Tongue (tissue), 2 donors: ENCODE measurements around the gene BTBD7. TPM values are rescaled to one million over a fixed set of nuclear protein-coding genes. Genes with fewer than 3 reads are reported as not detected.
"Not testable (repeated sequence)": the region's sequence is repeated elsewhere in the genome, so short reads cannot be mapped to it uniquely, and the experiment has no call there.

ENCODE experiments used
- DNase-seq: peaks from one replicate; pipeline ENCODE4 v3.0.0-alpha.2; 2015
- total RNA-seq: library from RNA; depleted of rRNA; stranded (reverse); fragments of >200 nt; gene quantifications from one replicate; pipeline ENCODE4 v1.2.3, GENCODE V29; 2014

BTBD7 gene
- total RNA-seq, 1 donor from 2014 or later = 27.7 TPM

DNA sequence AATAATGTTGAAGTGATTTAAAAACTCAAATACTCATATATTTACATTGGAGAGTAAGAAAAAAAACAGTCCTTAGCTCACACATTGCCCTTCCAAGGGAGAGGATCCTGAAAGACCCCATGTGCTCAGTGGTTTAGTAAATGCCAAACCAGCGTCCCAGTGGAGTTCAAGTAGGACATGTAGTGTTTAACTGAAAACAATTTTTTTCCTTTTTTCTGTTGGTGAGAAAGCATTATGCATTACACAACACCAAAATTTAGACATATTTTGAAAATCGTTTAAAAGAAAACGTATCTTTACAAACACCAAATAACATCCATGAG is 92.2 kb downstream of the BTBD7 start:
- DNase-seq = no peak

DNA sequence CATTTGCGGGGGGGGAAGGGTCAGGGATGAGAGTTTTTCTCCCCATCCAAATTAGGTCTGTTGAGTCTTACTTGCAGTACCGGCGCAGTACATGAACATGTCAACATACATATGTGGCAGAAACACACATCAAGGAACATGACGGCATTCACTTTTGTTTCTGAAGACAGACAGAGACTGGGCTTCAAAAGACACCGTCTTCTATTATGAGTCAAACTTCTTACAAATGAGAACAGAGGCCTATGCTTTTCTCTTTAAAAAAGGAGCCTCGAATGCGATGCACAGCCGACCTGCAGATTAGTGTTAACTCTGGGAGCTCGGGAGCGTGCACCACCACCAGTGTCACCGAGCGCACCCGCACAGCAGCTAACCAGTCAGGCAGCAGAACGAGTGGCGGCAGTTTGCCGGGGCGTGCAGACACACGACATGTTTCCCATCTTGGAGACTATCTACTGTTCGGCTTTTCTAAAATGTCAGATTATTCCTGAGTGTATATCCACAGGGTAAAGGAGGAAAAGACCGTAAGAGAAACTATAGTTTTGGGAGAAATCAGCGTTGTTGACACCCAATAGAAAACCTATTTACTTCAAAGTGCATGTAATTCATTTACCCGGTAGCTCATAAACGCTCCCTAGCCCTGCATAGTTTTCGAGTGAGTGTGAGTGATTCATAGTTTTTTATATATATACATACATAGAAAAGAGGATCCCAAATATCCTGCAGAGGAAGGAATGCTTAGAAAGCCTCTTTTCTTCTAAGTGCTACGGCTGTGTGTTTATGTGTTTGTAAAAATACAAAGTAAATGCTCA is 92.8 kb downstream of the BTBD7 start:
- no peak for DNase-seq

DNA sequence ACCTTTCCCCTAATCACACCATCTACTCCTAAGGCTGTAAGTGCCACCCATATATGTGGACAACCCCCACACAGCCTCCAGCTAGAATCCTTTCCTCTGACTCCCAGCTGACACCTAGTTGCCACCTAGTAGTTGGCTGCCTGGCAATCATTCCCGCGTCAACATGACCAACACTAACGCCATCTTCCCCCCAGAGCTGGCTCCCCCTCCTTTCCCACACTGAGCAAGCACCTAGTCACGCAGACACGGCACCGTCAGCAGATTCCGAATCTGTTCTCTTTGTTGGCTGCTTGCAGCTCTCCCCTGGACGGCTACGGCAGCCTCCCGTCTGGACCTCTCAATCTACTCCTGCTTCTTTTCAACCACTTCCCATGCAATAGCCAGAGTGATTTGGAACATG is 98.0 kb downstream of the BTBD7 start:
- DNase-seq = no peak

DNA sequence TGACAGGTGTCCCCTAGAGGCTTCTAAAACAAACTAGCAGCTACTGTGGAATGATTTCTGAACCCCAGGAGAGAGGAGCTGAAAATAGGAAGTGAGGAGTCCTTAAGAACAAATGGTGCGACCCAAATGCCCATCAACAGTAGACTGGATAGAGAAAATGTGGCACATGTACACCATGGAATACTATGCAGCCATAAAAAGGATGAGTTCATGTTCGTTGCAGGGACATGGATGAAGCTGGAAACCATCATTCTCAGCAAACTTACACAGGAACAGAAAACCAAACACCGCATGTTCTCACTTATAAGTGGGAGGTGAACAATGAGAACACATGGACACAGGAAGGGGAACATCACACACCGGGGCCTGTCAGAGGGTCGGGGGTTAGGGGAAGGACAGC is 99.8 kb downstream of the BTBD7 start:
- not testable (repeated sequence) for DNase-seq

DNA sequence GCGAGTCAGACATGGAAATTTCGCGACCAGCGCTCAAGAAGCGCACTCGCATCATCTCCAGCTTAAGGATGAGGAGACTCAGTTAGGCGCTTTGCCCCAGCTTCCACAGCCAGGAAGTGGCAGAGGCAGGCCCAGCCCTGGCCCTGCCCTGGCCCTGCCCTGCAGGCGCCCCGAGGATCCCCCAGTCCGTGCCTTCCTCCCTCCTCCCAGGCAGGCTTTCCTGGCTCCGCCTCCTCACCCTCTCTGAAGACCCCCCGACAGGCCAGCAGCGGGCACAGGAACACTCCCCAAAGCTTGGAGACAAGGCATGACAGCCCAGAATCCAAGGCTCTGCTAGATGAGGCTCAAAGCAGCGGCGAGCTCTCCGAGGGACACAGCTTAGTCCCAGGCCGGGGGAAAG is 100.7 kb downstream of the BTBD7 start:
- no peak for DNase-seq

DNA sequence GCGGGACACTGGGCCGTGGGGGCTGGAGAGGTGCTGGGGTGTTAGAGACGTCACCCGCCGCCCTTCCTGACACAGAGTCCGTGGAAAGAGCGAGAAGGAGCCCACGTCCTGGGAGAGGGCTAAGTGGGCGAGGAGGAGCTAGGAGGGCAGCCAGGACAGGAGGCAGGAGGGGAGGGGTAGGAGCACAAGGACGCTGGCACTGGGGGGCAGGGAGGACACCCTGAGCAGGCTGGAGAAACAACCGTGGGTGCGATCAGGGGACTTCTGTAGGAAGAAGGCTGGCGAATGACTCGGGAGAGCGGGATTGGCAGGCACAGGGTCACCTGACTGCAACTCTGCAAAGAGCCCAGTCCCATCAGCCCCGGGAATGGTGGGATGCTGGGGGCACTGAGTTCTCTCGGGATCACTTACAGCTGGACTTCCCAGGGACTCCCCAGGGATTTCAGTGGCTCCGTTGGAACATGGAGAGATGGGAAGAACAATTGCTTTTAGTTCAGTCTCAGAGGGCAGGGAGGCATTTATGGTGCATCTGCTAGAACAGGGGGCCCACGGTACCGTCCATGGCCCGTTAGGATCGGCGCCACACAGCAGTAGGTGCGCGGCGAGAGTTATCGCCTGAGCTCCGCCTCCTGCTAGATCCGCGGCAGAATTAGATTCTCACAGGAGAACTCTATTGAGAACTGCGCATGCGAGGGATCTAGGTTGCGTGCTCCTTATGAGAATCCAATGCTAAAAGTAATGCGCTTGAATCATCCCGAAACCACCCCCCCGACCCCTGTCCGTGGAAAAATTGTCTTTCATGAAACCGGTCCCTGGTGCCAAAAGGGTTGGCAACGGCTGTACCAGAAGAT is 101.5 kb downstream of the BTBD7 start:
- peak; percentile 31 for DNase-seq

DNA sequence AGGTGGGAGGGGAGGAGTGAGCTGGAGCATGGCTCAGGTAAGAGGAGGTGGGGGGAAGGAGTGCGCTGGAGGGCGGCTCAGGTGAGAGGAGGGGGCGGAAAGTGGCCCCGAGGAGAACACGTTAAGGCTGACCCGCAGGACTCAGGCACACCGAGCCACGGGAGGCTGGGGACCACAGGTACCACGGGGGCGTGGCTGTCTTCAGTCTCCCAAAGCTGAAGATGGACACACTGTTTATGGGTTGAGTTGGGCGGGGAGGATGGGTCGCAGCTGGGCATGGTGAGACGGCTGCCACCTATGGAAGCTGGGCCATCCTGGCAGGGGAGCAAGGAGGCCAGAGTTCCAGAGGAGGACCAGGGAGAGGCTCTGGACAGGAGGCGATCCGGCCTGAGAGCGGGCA is 102.3 kb downstream of the BTBD7 start:
- DNase-seq = no peak

DNA sequence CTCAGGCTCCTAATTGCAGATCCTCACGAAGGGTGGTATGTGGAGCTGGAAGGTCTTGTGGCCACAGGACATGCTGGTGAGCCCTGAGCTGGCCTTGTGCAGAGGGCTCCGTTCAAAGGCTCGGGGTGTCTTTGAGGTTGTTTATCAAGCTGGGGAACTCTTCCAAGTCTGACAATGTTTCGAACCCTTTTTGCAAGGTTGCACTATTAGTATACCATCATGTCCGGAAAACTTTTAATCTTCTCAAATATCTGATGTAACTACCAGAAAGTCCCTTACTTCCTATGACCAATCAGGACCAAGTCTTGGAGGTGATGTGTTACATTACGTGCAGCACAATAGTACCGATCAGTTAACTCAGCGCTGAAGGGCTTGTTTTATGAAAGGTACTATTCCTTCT is 104.3 kb downstream of the BTBD7 start:
- no peak for DNase-seq

DNA sequence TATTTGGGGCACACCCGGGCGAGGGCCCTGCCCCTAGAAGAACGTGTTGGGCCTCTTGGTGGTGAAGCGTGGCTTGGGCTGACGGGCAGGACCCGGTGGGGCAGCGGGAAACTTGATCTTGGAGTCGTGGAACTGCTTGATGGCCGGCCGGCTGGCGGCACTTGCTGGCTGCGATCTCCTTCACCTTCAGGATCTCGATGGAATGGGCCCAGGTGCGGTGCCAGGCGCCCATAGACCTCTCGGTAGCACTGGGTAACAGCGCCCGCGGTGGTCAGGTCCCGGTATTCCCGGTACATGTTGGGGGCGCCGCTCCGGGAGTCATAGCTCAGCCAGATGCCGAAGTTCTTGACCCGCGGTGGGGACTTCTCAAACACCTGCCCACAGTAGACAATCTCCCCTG is 109.3 kb downstream of the BTBD7 start:
- no peak for DNase-seq

DNA sequence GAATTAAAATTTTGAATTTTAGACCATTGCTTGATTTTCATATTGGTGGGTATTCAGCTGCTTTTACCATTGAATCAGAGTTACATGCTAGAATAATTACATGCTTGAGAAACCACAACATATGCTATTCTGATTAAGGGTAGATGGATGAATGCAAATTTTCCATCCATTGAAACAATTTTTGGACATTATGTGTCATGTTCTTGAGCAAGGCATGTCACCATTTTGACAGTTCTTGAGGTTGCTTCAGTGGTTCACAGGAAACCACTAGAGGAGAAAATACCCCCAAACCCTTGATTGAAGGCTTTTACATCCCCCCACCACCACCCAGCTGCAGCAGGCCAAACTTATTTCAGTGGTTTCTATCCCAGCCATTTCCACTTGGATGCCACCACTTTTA is 112.3 kb downstream of the BTBD7 start:
- DNase-seq = no peak

DNA sequence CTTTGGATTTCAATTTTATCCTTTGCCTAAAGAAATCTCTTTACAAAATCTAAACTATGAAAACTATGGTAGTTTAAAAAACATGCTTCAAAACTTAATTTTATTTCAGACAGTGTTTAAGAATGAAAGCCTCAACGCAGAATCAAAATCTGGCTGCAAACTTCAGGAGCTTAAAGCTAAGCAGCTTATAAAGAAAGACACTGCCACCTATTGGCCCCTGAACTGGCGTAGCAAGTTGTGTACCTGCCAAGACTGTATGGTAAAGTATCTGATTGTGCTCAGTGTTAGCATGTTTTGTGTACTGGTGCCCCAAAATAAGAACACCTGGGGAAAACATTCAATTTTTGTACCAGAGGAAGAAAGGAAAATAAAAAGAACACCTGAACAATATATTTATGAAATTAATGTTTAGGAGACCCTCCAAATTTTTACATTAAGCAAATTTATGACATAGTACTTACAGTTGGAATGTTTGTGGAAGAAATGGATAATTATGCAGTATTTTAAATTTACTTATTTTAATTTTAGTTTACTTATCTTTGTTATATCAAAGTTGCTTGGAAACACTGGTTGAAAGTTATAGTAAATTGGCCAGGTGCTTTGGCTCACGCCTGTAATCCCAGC is 113.6 kb downstream of the BTBD7 start:
- DNase-seq = peak; percentile 69

DNA sequence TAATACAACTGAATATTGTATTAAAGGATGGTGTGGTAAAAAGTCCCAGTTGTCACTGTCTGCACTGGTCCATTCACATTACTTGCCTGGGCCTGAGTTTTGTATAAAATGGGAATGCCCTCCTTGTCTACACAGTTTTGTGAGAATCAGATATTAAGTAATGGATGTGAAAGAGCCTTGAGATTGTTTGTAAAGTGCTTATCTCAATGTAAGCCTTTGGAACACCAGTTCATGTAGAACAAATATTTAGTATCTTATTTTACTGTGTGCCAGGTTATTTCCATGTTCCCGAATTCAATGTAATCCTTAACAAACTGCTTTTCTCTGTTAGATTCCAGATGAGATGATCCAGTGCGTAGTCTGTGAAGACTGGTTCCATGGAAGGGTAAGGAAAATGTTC is 118.2 kb downstream of the BTBD7 start:
- DNase-seq = no peak

DNA sequence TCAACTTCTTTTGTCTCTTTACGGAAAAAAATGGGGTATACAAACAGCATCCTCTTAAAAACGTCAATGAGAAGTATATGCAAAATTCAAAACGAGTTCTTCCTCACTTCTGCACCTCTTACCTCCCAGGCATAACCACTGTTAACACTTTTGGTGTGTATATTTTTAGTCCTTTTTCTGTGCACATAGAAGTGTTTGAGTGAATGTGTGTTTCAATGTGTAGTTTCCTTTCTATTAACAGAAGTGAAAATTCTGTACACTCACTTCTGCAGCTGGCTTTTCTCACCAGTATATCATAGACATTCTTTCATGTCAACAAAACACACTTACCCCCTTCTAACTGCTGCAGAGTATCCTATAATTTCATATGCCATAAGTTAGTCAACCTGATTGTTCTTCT is 120.4 kb downstream of the BTBD7 start:
- DNase-seq = no peak

DNA sequence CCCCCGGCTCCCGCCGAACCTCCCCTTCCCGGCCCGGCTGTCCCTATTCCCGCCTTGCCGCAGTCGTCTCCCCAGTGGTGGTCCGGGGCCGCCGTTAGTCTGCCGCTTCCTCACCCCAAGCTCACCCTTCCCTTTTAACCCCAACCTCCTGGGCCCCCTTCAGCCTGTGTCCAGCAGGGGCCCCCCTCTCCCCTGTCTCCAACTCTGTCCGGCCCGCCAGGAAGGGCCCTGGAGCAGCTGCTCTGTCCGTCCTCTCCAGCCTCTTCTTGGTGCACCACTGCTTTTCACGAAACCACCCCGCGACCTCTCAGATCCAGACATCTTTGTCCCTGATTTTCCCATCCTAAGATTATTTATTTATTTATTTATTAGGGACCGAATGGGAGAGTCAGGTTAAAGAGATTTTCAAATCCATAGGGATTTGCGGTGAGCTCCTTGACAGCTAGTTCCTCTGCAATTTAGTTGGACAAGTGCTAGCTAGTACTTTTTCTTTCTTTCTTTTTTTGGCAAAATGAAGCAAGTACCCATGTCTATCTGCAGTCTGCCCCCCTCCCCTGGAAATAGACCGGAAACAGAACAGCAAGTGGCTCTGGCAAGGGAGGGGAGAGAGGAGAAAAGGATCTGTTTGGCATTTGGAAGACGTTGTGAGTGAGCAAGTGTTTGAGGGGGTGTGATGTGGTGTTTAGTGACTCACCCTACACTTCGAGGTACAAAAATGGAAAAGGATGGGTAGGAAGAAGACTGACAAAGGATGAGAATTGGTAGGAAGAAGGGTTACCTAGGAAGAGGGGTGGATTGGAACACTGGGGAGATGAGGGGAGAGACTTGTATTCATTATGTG is 125.1 kb downstream of the BTBD7 start:
- peak; percentile 78 for DNase-seq

DNA sequence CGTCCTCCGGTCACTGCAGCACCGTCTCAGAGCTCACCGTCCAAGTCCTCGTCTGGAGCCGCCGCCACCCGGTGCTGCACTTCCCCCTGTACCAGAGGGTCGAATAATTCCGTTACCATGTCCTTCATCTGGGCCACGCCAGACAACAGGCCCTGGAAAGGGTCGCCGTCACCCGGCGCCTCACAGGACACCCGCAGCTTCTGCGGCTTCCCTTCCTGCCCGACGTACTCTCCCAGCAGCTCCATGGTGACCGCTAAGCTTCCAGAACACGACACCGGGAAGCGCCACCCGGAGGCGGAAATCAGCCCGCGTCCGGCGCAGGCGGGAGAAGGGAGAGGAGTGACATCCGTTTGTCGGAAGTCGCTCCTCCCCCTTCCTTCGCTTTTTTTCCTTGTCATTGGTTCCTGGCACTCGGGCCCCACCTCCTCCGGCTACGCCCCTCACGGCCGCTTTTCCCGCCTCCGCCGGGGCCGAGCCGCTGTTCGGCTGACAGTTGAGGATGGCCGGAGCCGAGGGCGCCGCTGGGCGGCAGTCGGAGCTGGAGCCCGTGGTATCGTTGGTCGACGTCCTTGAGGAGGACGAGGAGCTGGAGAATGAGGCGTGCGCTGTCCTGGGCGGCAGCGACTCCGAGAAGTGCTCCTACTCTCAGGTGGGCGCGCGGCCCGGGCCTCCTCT is 125.9 kb downstream of the BTBD7 start, which contains the start of the genes GON7 and UBR7:
GON7 (minus strand) TSS at position 273 of the 675 bp plus-strand sequence; CDS start at position 245, 28 bp downstream.
UBR7 (plus strand) TSS at position 464 of the 675 bp plus-strand sequence; CDS start at position 500, 36 bp downstream.
- peak; percentile 99 for DNase-seq

DNA sequence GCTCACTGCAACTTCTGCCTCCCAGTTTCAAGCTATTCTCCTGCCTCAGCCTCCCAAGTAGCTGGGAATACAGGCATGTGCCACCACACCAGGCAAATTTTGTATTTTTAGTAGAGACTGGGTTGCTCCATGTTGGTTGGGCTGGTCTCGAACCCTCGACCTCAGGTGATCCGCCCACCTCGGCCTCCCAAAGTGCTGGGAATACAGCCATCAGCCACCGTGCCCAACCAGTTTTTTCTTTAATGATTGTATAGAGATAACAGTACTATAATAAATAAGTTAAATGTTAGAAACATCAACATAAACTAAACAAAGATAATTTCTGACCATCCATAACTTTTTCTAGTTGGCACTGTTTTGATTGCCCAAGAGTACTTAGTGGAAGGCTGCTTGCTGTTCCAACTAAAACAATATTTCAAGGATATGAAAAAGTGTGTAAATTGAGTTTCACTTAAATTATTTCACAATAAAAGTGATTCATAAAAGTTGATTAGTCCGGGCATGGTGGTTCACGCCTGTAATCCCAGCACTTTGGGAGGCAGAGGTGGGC is 131.6 kb downstream of the BTBD7 start:
- DNase-seq = no peak

DNA sequence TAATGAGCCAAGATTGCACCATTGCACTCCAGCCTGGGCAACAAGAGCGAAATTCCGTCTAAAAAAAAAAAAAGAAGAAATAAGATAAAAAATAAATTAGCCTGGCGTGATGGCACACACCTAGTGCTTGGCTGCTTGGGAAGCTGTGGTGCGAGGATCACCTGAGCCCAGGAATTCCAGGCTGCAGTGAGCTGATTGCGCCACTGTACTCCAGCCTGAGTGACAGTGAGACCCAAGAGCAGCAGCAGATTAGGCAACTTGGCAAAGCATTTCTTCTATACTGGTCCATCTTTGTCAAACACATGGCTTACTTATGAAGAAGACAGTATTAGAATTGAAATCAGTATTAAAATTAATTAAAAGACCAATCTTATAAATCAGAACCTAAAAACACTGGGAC is 132.3 kb downstream of the BTBD7 start:
- DNase-seq = no peak

DNA sequence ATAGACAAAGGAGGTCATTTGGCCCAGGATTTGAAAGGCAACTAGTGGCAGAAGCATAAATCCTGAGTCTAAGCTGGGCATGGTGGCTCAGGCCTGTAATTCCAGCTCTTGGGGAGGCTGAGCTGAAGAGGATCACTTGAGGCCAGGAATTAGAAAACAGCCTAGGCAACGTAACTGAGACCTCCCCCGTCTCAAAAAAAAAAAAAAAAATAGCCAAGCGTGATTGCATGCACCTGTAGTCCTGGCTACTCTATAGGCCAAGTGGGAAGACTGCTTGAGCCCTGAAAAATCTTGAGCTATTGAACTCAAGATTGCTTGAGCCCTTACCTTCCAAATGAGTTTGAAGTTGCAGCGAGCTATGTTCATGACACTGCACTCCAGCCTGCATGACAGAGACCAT is 133.8 kb downstream of the BTBD7 start:
- DNase-seq = no peak

DNA sequence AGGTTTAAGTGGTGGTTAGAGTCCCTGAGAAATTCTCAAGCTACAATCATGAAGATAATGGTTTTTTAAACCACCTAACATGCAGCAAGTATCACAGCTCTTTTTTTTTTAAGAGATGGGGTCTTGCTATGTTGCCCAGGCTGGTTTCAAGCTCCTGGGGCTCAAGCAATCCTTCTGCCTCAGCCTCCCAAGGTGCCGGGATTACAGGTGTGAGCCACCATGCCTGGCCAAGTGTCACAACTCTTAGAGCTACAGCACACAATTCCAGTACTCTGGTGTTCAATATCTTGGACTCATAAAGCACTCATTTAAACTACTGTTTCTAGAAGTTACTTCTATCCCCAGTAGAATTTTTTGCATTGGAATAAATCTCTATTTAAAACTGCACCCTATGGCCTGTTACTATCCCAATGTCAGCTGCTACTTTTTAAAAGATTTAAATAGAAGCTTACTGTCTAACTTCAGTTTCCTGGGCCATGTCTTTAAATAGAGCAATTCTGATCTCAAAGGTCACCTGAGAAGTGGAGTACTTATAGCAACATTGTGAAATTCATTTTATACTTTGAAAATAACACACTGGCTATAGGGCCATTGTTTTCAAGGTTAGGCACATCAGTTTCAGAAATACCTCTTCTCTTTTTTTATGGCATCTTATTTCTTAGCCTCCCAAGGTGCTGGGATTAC is 137.4 kb downstream of the BTBD7 start:
- no peak for DNase-seq
